Dedifferentiated amniotic fluid mesenchymal stem cell (primary cell): Measurements from ENCODE around the gene DNMT1.
"Not testable (repeated sequence)": the region's sequence is repeated elsewhere in the genome, so short reads cannot be mapped to it uniquely, and the experiment has no call there.

Experiments
- DNase-seq: peaks from one replicate; pipeline ENCODE4 v3.0.0-alpha.2; 2016; ENCODE audit errors: extremely low spot score

DNMT1 gene

GRCh38 chr19:10183926-10184325 is 10.8 kb downstream of the DNMT1 start:
- no peak for DNase-seq

- DNase-seq = no peak
Measured at GRCh38 chr19:10182847-10183246, 11.9 kb downstream of the DNMT1 start.

GRCh38 chr19:10182076-10182475 is 12.7 kb downstream of the DNMT1 start:
- no peak for DNase-seq

- DNase-seq = no peak
Measured at GRCh38 chr19:10180459-10180858, 14.3 kb downstream of the DNMT1 start.

GRCh38 chr19:10180024-10180423 is 14.7 kb downstream of the DNMT1 start:
- not testable (repeated sequence) for DNase-seq

GRCh38 chr19:10173527-10173926 is 21.2 kb downstream of the DNMT1 start:
- no peak for DNase-seq

- no peak for DNase-seq
Measured at GRCh38 chr19:10168386-10168948, 26.3 kb downstream of the DNMT1 start.

- DNase-seq = no peak
Measured at GRCh38 chr19:10167459-10167858, 27.3 kb downstream of the DNMT1 start.

- DNase-seq = not testable (repeated sequence)
Measured at GRCh38 chr19:10166501-10166900, 28.3 kb downstream of the DNMT1 start.

- no peak for DNase-seq
Measured at GRCh38 chr19:10166046-10166445, 28.7 kb downstream of the DNMT1 start.

- no peak for DNase-seq
Measured at GRCh38 chr19:10163536-10163935, 31.2 kb downstream of the DNMT1 start.

GRCh38 chr19:10159610-10160009 is 35.1 kb downstream of the DNMT1 start:
- no peak for DNase-seq

GRCh38 chr19:10158485-10158884 is 36.3 kb downstream of the DNMT1 start:
- DNase-seq = no peak

GRCh38 chr19:10158071-10158470 is 36.7 kb downstream of the DNMT1 start:
- no peak for DNase-seq

GRCh38 chr19:10155839-10156238 is 38.9 kb downstream of the DNMT1 start:
- DNase-seq = no peak

- DNase-seq = no peak
Measured at GRCh38 chr19:10152100-10152499, 42.7 kb downstream of the DNMT1 start.

GRCh38 chr19:10151521-10151920 is 43.2 kb downstream of the DNMT1 start:
- DNase-seq = no peak

GRCh38 chr19:10149427-10149826 is 45.3 kb downstream of the DNMT1 start:
- no peak for DNase-seq

GRCh38 chr19:10146142-10146541 is 48.6 kb downstream of the DNMT1 start:
- no peak for DNase-seq

- DNase-seq = no peak
Measured at GRCh38 chr19:10145031-10145430, 49.7 kb downstream of the DNMT1 start.

- DNase-seq = no peak
Measured at GRCh38 chr19:10144361-10144760, 50.4 kb downstream of the DNMT1 start.

- DNase-seq = no peak
Measured at GRCh38 chr19:10143681-10144080, 51.1 kb downstream of the DNMT1 start.

- no peak for DNase-seq
Measured at GRCh38 chr19:10142701-10143375, 51.9 kb downstream of the DNMT1 start.

GRCh38 chr19:10141973-10142372 is 52.8 kb downstream of the DNMT1 start:
- no peak for DNase-seq
